Caki2 (cell line): ENCODE results near the gene ZBTB37. TPM values are rescaled to one million over a fixed set of nuclear protein-coding genes. Genes with fewer than 3 reads are reported as not detected.
"Not testable (repeated sequence)": the region's sequence is repeated elsewhere in the genome, so short reads cannot be mapped to it uniquely, and the experiment has no call there.

Experiments
- DNase-seq: peaks from one replicate; pipeline ENCODE4 v3.0.0-alpha.2; 2015; ENCODE audit warnings: low read depth
- in situ Hi-C: cut with HindIII; loops from 2 replicates; pipeline ENCODE4 v1.10.0; 2016; ENCODE audit warnings: low sequenced_read_pairs, low pct_unique_long_range_greater_than_20kb, mixed read lengths
- total RNA-seq: library from RNA; depleted of rRNA; stranded (reverse); fragments of >200 nt; shearing (Covaris generic); gene quantifications from 2 replicates; pipeline ENCODE4 v1.2.3, GENCODE V29; 2014; ENCODE audit warnings: low replicate concordance; rRNA removed

Gene ZBTB37
- 0.64 and 0.67 TPM in 2 replicates for total RNA-seq

DNA sequence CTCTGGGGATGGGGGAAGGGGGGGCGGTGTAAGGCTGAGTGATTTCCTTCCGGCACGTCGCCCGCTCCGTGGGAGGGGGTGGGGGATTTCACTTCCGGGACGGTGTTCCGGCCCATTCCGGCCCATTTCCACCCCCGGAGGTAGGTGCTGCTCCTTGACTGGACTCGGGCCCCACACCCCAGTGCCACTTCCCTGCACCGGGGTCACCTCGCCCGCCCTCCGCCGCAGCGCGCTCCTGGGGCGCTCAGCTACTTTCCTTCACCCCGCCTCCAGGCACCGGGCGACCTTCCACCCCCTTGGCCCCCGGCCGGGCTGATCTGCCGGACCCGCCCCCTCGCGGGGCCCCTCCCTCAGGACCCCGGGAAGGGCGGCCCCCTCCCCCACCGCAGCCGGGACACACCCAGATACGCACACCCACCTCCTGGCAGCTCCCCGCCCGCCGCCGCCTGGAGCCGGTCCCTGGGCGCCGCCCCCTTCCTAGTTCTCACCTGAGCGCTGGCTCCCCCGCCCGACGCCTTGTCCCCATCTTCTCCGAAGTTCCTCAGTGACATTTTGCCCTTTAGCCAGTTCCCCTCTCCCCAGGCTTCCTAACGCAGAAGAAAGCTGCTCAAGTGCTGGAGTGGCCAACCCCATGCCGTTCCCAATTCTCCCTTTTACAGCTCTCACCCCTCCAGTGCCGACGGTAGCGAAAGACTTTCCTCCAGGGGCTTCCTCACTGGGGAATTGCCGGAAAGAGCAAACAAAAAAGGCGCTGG is at the start of gene ZBTB37:
Gene ZBTB37, plus strand, starts transcription at position 115 of the 755 bp plus-strand sequence. CDS start 1,846 bp downstream, outside the sequence.
- peak; percentile 79 for DNase-seq
- in situ Hi-C loops, result no loop called here

DNA sequence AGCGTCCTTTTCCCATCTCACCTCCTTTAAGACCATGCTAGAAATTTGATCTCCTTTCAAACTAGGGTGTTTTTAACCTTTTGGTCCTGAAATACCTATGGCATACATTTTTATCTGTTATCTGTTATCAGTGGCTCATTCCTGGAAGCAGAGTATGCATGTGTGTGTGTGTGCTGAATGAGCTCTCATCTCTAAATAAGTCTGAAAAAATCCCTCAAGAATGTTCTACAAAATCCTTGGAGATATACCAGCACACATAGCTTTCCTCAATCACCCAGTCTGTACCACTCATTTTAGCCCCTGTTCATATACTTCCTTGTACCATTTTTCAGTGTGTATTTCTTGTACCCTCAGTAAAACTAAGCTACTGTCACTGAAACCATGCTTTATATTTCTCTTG is 49.7 kb upstream of the ZBTB37 start:
- in situ Hi-C loops, result no loop called here

DNA sequence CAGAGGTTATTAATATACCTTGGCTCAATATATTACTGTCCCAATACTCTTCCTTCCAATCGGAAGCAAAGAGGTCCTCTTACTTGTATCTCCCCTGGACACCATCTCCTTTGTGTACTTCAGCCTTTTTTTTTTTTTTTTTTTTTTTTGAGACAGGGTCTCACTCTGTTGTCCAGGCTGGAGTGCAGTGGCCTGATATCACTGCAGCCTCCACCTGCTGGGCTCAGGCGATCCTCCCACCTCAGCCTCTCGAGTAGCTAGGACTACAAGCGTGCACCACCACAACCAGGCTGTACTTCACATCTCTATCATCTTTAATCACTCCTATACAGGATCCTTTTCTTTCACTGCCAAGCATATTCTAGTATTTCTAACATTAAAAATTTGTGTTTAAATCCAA is 46.5 kb upstream of the ZBTB37 start:
- no peak for DNase-seq
- in situ Hi-C loops, result no loop called here

More for the DNA sequence above, 49.7 kb upstream of the ZBTB37 start:
- no peak for DNase-seq

DNA sequence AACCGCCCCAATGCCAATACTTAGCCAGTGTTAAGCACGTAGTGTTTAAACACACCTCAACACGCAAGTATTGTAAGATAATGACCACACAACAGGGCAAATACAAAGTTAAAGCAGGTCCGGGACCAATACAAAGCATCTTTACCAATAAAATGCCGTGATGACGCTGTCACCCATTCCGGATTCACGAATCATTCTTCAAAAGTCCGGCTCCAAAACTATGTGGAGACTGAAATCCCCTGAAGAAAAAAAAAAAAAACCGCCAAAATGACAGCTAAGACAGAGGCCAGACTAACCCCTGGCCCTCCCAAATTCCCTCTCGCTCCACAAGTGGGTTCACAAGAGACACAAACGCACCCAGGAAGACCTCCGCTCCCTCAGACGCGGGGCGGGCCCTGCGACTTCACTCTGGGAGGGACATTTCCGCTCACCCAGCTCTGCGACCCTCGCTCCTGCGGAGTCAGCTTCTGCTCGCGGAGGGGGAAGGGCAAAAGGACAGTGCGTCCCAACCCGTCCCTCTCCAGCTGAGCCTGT is 44.3 kb upstream of the ZBTB37 start:
- DNase-seq, result no peak
- in situ Hi-C loops, result no loop called here

GRCh38 chr1:173824315-173825081 is 43.7 kb upstream of the ZBTB37 start, which contains the start of the genes CENPL and DARS2:
CENPL (minus strand) TSS chr1:173824883; CDS start chr1:173811299, 13,584 bp downstream.
DARS2 (plus strand) TSS chr1:173824673; CDS start chr1:173825230, 557 bp downstream.
- peak; percentile 97 for DNase-seq
- in situ Hi-C loops, result no loop called here

GRCh38 chr1:173827611-173828010 is 40.6 kb upstream of the ZBTB37 start:
- in situ Hi-C loops, result no loop called here
- DNase-seq, result no peak

DNA sequence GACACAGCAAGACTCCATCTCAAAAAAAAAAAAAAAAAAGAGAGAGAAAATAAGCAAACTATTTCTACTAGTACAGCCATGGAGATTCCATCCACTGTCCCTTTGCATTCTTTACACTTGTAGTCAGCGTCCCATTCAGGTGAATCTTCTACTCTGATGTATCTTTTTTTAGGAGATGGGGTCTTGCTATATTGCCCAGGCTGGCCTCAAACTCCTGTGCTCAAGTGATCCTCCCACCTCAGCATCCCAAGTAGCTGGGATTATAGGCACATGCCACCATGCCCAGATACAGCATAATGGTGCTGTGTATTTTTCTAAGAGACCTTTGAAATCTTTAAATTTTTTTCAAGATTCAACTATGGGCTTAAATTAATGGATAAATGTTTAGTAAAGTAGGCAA is 35.4 kb upstream of the ZBTB37 start:
- in situ Hi-C loops, result no loop called here
- DNase-seq, result no peak

DNA sequence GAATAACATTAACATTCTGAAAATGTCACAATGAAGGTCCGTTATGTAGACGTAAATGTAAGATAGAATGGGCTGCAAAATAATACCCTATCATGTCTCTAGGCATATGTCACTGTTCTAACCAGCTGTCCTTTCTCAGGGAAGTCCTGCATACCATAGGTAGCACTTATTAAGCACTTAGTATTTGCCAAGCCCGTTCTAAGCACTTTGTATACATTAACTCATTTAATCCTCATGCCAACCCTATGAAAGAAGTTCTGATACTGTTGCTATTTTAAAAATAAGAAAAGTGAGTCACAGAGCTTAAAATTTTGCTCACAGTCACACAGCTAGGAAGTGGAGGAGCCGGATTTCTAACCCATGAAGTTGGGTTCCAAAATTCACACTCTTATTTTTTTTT is 16.1 kb upstream of the ZBTB37 start:
- DNase-seq, result no peak
- in situ Hi-C loops, result no loop called here

GRCh38 chr1:173853074-173853473 is 15.1 kb upstream of the ZBTB37 start:
- in situ Hi-C loops, result no loop called here
- no peak for DNase-seq

DNA sequence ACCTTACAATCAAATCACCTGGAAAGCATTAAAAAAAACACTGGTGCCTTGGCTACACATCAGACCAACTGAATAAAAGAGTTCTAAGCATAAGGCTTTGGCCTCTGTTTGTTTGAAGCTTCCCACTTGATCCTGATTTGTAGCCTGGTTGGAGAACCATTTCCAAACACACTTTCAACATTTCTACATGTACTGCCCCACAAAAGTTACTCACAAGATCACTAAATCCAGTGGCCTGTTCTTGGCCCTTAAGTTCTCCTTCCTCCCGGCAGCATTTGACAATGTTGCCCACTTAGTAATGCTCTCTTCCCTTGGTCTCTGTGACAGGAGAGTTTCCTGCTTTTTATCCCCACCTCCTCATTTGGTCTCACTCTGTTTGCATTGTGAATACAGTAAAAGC is 12.2 kb upstream of the ZBTB37 start:
- in situ Hi-C loops, result no loop called here
- no peak for DNase-seq

DNA sequence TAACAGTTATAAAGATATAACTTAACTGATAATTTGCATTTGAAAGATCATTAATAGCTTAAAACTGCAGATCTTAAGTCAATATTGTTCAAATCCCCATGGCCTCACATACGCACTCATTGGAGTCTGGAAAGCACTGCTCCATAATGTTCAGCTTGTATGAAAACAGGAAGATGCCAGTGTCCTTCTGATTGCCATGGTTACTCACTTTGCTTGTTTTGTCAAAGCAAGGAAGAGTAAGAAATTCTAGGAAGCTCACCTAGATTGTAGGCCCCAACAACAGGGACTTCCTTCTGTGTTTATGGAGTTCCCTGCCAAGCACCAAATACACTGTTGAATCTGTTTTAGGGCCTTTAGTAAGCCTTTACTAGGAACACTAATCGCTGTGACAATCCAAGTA is 11.3 kb upstream of the ZBTB37 start:
- DNase-seq, result no peak
- in situ Hi-C loops, result no loop called here

- in situ Hi-C loops, result no loop called here
- no peak for DNase-seq
These were observed 10.7 kb upstream of the ZBTB37 start for GRCh38 chr1:173857363-173857917.

GRCh38 chr1:173859547-173859946 is 8.6 kb upstream of the ZBTB37 start:
- DNase-seq, in situ Hi-C loops: not testable (repeated sequence)

DNA sequence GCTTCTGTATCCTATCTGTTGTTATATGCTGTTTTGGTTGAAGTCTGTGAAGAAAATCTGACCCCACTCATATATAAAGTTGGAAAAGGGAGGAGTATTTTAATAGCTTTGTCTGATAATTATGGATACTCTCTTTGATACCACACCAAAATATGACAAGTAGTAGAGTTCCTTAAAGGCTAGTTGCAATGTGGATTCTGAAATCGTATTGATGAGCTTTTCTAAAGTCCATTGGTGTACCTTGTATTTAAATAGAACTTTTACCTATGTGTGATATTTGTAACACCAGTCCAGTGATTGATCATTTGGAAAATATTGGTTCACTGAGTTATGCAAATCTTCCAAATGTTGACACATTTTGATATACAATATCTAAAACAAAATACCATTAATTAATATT is 8.1 kb upstream of the ZBTB37 start:
- in situ Hi-C loops, result no loop called here
- no peak for DNase-seq

- in situ Hi-C loops, result no loop called here
- DNase-seq, result no peak
These were observed 6.4 kb upstream of the ZBTB37 start for GRCh38 chr1:173861731-173862145.

DNA sequence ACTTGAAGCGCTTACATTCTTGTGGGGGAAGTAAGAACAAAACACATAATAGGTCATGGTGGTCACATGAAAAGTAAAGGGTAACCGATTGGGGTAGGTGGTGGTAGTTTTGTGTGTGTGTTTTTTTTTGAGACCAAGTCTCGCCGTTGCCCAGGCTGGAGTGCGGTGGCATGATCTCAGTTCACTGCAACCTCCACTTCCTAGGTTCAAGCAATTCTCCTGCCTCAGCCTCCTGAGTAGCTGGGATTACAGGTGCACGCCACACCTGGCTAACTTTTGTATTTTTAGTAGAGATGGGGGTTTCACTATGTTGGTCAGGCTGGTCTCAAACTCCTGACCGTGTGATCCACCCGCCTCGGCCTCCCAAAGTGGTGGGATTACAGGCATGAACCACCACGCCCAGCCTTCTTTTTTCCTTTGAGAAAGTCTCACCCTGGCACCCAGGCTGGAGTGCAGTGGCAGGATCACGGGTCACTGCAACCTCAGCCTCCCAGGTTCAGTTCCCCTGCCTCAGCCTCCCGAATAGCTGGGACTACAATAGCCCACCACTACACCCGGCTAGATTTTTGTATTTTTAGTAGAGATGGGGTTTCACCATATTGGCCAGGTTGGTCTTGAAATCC is 5.9 kb upstream of the ZBTB37 start:
- DNase-seq, in situ Hi-C loops: not testable (repeated sequence)

GRCh38 chr1:173862769-173863223 is 5.4 kb upstream of the ZBTB37 start:
- no peak for DNase-seq
- in situ Hi-C loops, result no loop called here
